Heart right ventricle (tissue), 16 donors: ENCODE measurements around the gene SPAG5. TPM values are rescaled to one million over a fixed set of nuclear protein-coding genes. Genes with fewer than 3 reads are reported as not detected.

Experiments used
- ATAC-seq, 8 donors: fragments of 200-7000 bp; cut with Tn5 transposase; one replicate each; pipeline ENCODE4 v1.9.1; 2020; ENCODE audit warnings: mild to moderate bottlenecking in 8 of 8, moderate library complexity in 8 of 8, moderate number of reproducible peaks in 1 of 8
- DNase-seq, 2 donors: peaks; one replicate each; pipeline ENCODE4 v3.0.0-alpha.2; 2020
- H3K27ac ChIP-seq, 10 donors: fragments of 200-600 bp; sonication (generic) in 2 of 10; one replicate each; pipeline versions ENCODE4 v1.5.0 to v1.8.0; 2020 to 2022; ENCODE audit warnings: mild to moderate bottlenecking in 3 of 10
- H3K27me3 ChIP-seq, 7 donors: fragments of 200-600 bp; one replicate each; pipeline ENCODE4 v1.8.0; 2021 to 2022; ENCODE audit warnings: mild to moderate bottlenecking in 2 of 7
- H3K36me3 ChIP-seq, 9 donors: fragments of 200-600 bp; sonication (generic) in 1 of 9; one replicate each; pipeline versions ENCODE4 v1.5.0 to v1.8.0; 2020 to 2022; ENCODE audit warnings: mild to moderate bottlenecking in 2 of 9
- H3K4me1 ChIP-seq, 9 donors: fragments of 200-600 bp; sonication (generic) in 1 of 9; one replicate each; pipeline versions ENCODE4 v1.5.0 to v1.8.0; 2020 to 2022; ENCODE audit warnings: mild to moderate bottlenecking in 4 of 9
- H3K4me3 ChIP-seq, 10 donors: fragments of 200-600 bp; sonication (generic) in 2 of 10; one replicate each; pipeline versions ENCODE4 v1.5.0 to v1.8.0; 2020 to 2022; ENCODE audit warnings: mild to moderate bottlenecking in 7 of 10, moderate library complexity in 2 of 10
- H3K9me3 ChIP-seq, 11 donors: fragments of 200-600 bp in 10 of 11; sonication (generic) in 2 of 11; one replicate each; pipeline versions ENCODE4 v1.5.0 to v1.8.0; 2013 to 2022; ENCODE audit warnings: mild to moderate bottlenecking in 2 of 11, control low read depth in 1 of 11, moderate library complexity in 1 of 11
- CTCF ChIP-seq, 9 donors: fragments of 200-600 bp; sonication (generic) in 2 of 9; IDR thresholded peaks; one replicate each; pipeline versions ENCODE4 v1.5.0 to v1.8.0; 2021 to 2022; ENCODE audit warnings: antibody characterized with exemption in 9 of 9, mild to moderate bottlenecking in 5 of 9, moderate library complexity in 1 of 9
- WGBS, 2 donors: extraction: QIAGEN DNeasy Blood & Tissue Kit; methylation state at CpG; one replicate each; pipeline ENCODE4 v1.1.7; 2013; ENCODE audit warnings: inconsistent platforms in 1 of 2; 5-methylcytosine and 5-hydroxymethylcytosine counted together
- intact Hi-C, 10 donors: fragments of 100-400 bp; cut with DNase I; formaldehyde crosslinking; loops; one replicate each; pipeline versions ENCODE4 v1.11.1 to v1.14.2; 2022
- polyA plus RNA-seq, 2 donors: library from polyadenylated mRNA; stranded (reverse); fragments of 200-250 nt; gene quantifications; one replicate each; pipeline ENCODE4 v1.2.3, GENCODE V29; 2013
- total RNA-seq, 10 donors: library from RNA; stranded (reverse); fragmentation: NEBNext Ultra II Directional in 3 of 10; extraction: Animal tissue kit (Norgen Biotek cat#: 25700) in 3 of 10; gene quantifications; one replicate each; pipeline versions ENCODE4 v1.2.1 to v1.2.4, GENCODE V29; 2021 to 2023
- donor health status: Arrhythmogenic right ventricular cardiomyopathy.
- donor health status: ischemic (EF 13 %, LVEDD 7.1; RV severe dilation, severe dysfunction).
- donor health status: healthy with polysubstance abuse.
- donor health status: DM: no; HTN: yes; CAD: no.
- donor health status: DM: no; HTN: no; CAD: no.
- donor health status: ischemic (EF 25% LVEDD 6.9; RV normal size, moderate dysfunction).
- donor health status: ischemic (EF 25% LVEDD 5.7; RV mildly dilated, moderate dysfunction).
- donor health status: healthy.
- donor health status: DM: yes; HTN: yes; CAD: no.
- donor health status: Ischemic cardiomyopathy.
- donor health status: ischemic (EF 35%, LVEDD 5.7; RV mildly dilated, moderate dysfunction).
- donor health status: nonischemic (EF 11% LVEDD 7.7; RV severe dilation, severe dysfunction).
- donor health status: DM: yes; HTN: yes; CAD: no.
- donor health status: PGD.
- donor health status: ischemic (EF 29% LVEDD 5.4; RV normal size, mild dysfunction).
- donor health status: nonischemic (EF 23%, LVEDD 6.1; RV moderate dilation, normal function).

Gene SPAG5
- total and polyA plus RNA-seq, 12 donors, result 0.55 to 6.5 (median 1.2) TPM

- H3K27me3 ChIP-seq, result no peaks in the 10 kb centered on the region
- H3K27ac ChIP-seq, result no peak overlapping the region
- no peaks in the 10 kb centered on the region for H3K4me1 ChIP-seq
- H3K36me3 ChIP-seq, result peaks cover 11 to 100% (median 63%) of the 10 kb centered on the region in 9 donors
- DNase-seq, result no peak
- no peak overlapping the region for H3K4me3 ChIP-seq
- no peak for TF ChIP-seq CTCF (IDR thresholded peaks at IDR 0.05)
- peak in 1 of 8 donors; percentile 40 for ATAC-seq
- intact Hi-C loops, result loop anchor here in 2 of 10 donors (5.0 to 10.0 kb wide), 2 partner anchors 61 to 118 kb away; partner anchors contain the start of gene UNC119 (in 1 of the 2)
- 80 to 82% methylated on average over 4 of the region's 4 CpGs for WGBS, 2 donors
- H3K9me3 ChIP-seq, result no peaks in the 10 kb centered on the region
These were observed 16.6 kb upstream of the SPAG5 start for GRCh38 chr17:28615260-28615940.

GRCh38 chr17:28613931-28614381, 15.1 kb upstream of the SPAG5 start, which contains the start of gene RSKR:
Gene RSKR, minus strand, starts transcription at chr17:28614185. Its CDS starts 24 bp downstream, at chr17:28614161.
- 76 to 81% methylated on average over 5 of the region's 5 CpGs for WGBS, 2 donors
- H3K27ac ChIP-seq, result no peak within 1 kb of the TSS
- peak in 1 of 8 donors; percentile 32 for ATAC-seq
- TF ChIP-seq CTCF (IDR thresholded peaks at IDR 0.05), result no peak
- no peaks in the 10 kb centered on the region for H3K27me3 ChIP-seq
- H3K4me1 ChIP-seq, result no peaks in the 10 kb centered on the region
- H3K4me3 ChIP-seq, result no peak within 1 kb of the TSS
- intact Hi-C loops, result loop anchor here in 9 of 10 donors (1.0 to 10.0 kb wide), 8 partner anchors 59 to 122 kb away; partner anchors contain the start of gene UNC119 (in 2 of the 9)
- H3K9me3 ChIP-seq, result no peaks in the 10 kb centered on the region
- peaks cover 0 to 100% (median 50%) of the 10 kb centered on the region in 9 donors for H3K36me3 ChIP-seq
- no peak for DNase-seq

- intact Hi-C loops, result loop anchor here in 9 of 10 donors (1.0 to 10.0 kb wide), 8 partner anchors 58 to 121 kb away; partner anchors contain the start of gene UNC119 (in 2 of the 9)
- 77 to 82% methylated on average over 6 of the region's 6 CpGs for WGBS, 2 donors
- H3K27ac ChIP-seq, result no peak overlapping the region
- H3K4me1 ChIP-seq, result no peaks in the 10 kb centered on the region
- no peaks in the 10 kb centered on the region for H3K9me3 ChIP-seq
- H3K27me3 ChIP-seq, result no peaks in the 10 kb centered on the region
- ATAC-seq (peak in 6 of 8 donors; percentile 25 to 62 (median 44)), DNase-seq (peak in 1 of 2 donors; percentile 37)
- no peak overlapping the region for H3K4me3 ChIP-seq
- TF ChIP-seq CTCF (IDR thresholded peaks at IDR 0.05), result peak; percentile 43 to 77 (median 71)
- peaks cover 0 to 99% (median 43%) of the 10 kb centered on the region in 9 donors for H3K36me3 ChIP-seq
These were observed 14.4 kb upstream of the SPAG5 start for GRCh38 chr17:28612936-28613872.

- intact Hi-C loops, result loop anchor here in 9 of 10 donors (2.0 to 10.0 kb wide), 7 partner anchors 58 to 120 kb away; partner anchors contain the start of gene UNC119 (in 2 of the 9)
- H3K4me3 ChIP-seq, result no peak overlapping the region
- no peak for TF ChIP-seq CTCF (IDR thresholded peaks at IDR 0.05)
- ATAC-seq, result no peak
- no peaks in the 10 kb centered on the region for H3K9me3 ChIP-seq
- WGBS, 2 donors, result 51 to 73% methylated on average over 2 of the region's 2 CpGs
- H3K4me1 ChIP-seq, result no peaks in the 10 kb centered on the region
- H3K36me3 ChIP-seq, result peaks cover 0 to 93% (median 36%) of the 10 kb centered on the region in 9 donors
- no peak overlapping the region for H3K27ac ChIP-seq
- H3K27me3 ChIP-seq, result no peaks in the 10 kb centered on the region
- DNase-seq, result no peak
These were observed 13.7 kb upstream of the SPAG5 start for GRCh38 chr17:28612531-28612930.
